ENCODE measurements around the gene SLC4A5. TPM values are rescaled to one million over a fixed set of nuclear protein-coding genes. Genes with fewer than 3 reads are reported as not detected.
"Not testable (repeated sequence)": the region's sequence is repeated elsewhere in the genome, so short reads cannot be mapped to it uniquely, and the experiment has no call there.

SLC4A5 gene
- total RNA-seq, 1 donor from 2014 or later: 3.0 TPM

GRCh38 chr2:74238879-74239278 lies 104.3 kb downstream of the SLC4A5 start:
- no peak overlapping the region for H3K27ac Mint-ChIP-seq (ENCODE audit: unreplicated experiment)
- no peak for DNase-seq (ENCODE audit: low read depth, low spot score)
- no peaks in the 10 kb centered on the region for H3K4me1 Mint-ChIP-seq
- H3K36me3 Mint-ChIP-seq (ENCODE audit: low read depth): no peaks in the 10 kb centered on the region
- H3K27me3 Mint-ChIP-seq (ENCODE audit: low read depth): peaks cover 8% of the 10 kb centered on the region
- no peaks in the 10 kb centered on the region for H3K9me3 Mint-ChIP-seq
- no peak overlapping the region for H3K4me3 Mint-ChIP-seq
- TF ChIP-seq CTCF (conservative IDR thresholded peaks at IDR 0.05): no peak

- no peak for DNase-seq (ENCODE audit: low read depth, low spot score)
- peak overlapping the region; percentile 5 for H3K27ac Mint-ChIP-seq (ENCODE audit: unreplicated experiment)
- H3K9me3 Mint-ChIP-seq: no peaks in the 10 kb centered on the region
- H3K4me3 Mint-ChIP-seq: no peak overlapping the region
- TF ChIP-seq CTCF (conservative IDR thresholded peaks at IDR 0.05): no peak
- H3K27me3 Mint-ChIP-seq (ENCODE audit: low read depth): peaks cover 8% of the 10 kb centered on the region
- no peaks in the 10 kb centered on the region for H3K4me1 Mint-ChIP-seq
- no peaks in the 10 kb centered on the region for H3K36me3 Mint-ChIP-seq (ENCODE audit: low read depth)
These were observed 108.2 kb downstream of the SLC4A5 start for GRCh38 chr2:74235041-74235440.

GRCh38 chr2:74233648-74234047 lies 109.6 kb downstream of the SLC4A5 start:
- Mint-ChIP-seq H3K36me3 (ENCODE audit: low read depth) (no peaks in the 10 kb centered on the region), H3K4me1 (no peaks in the 10 kb centered on the region), H3K4me3 (no peak overlapping the region), H3K9me3 (no peaks in the 10 kb centered on the region), H3K27me3 (ENCODE audit: low read depth) (peaks cover 5% of the 10 kb centered on the region), H3K27ac (ENCODE audit: unreplicated experiment) (no peak overlapping the region)
- no peak for TF ChIP-seq CTCF (conservative IDR thresholded peaks at IDR 0.05)
- DNase-seq (ENCODE audit: low read depth, low spot score): no peak

- Mint-ChIP-seq H3K27me3 (ENCODE audit: low read depth) (peaks cover 4% of the 10 kb centered on the region), H3K27ac (ENCODE audit: unreplicated experiment) (no peak overlapping the region), H3K36me3 (ENCODE audit: low read depth) (no peaks in the 10 kb centered on the region), H3K9me3 (no peaks in the 10 kb centered on the region), H3K4me3 (no peak overlapping the region), H3K4me1 (no peaks in the 10 kb centered on the region)
- no peak for DNase-seq (ENCODE audit: low read depth, low spot score)
- no peak for TF ChIP-seq CTCF (conservative IDR thresholded peaks at IDR 0.05)
These were observed 110.8 kb downstream of the SLC4A5 start for GRCh38 chr2:74232426-74232825.

- H3K9me3 Mint-ChIP-seq; H3K4me3 Mint-ChIP-seq; H3K27me3 Mint-ChIP-seq (ENCODE audit: low read depth); H3K27ac Mint-ChIP-seq (ENCODE audit: unreplicated experiment); H3K36me3 Mint-ChIP-seq (ENCODE audit: low read depth); DNase-seq (ENCODE audit: low read depth, low spot score): not testable (repeated sequence)
- H3K4me1 Mint-ChIP-seq: peaks cover 11% of the 10 kb centered on the region
These were observed 113.4 kb downstream of the SLC4A5 start for GRCh38 chr2:74229865-74230264.

- Mint-ChIP-seq H3K27ac (ENCODE audit: unreplicated experiment) (no peak overlapping the region), H3K36me3 (ENCODE audit: low read depth) (peaks cover 2% of the 10 kb centered on the region), H3K4me3 (no peak overlapping the region), H3K4me1 (peaks cover 11% of the 10 kb centered on the region), H3K27me3 (ENCODE audit: low read depth) (no peaks in the 10 kb centered on the region), H3K9me3 (no peaks in the 10 kb centered on the region)
- DNase-seq (ENCODE audit: low read depth, low spot score): no peak
- TF ChIP-seq CTCF (conservative IDR thresholded peaks at IDR 0.05): no peak
These were observed 114.4 kb downstream of the SLC4A5 start for GRCh38 chr2:74228772-74229171.
